ES-I3 (cell line): ENCODE measurements around the gene ZDHHC19.

Experiments used
- H3K36me3 ChIP-seq: 2 replicates; pipeline ENCODE4 v1.6.1; 2013; ENCODE audit warnings: mild to moderate bottlenecking, low read length, control low read depth, moderate library complexity; ENCODE audit not compliant: insufficient read depth
- H3K4me1 ChIP-seq: 2 replicates; pipeline ENCODE4 v1.6.1; 2013; ENCODE audit warnings: mild to moderate bottlenecking, control low read depth, low read length; ENCODE audit not compliant: insufficient read depth
- H3K9ac ChIP-seq: 2 replicates; pipeline ENCODE4 v1.6.1; 2013; ENCODE audit warnings: low read depth, mild to moderate bottlenecking, low read length, moderate library complexity
- H3K9me3 ChIP-seq: 2 replicates; pipeline ENCODE4 v1.6.1; 2013; ENCODE audit warnings: mild to moderate bottlenecking, low read length, moderate library complexity; ENCODE audit not compliant: control insufficient read depth, insufficient read depth

The ZDHHC19 gene

DNA sequence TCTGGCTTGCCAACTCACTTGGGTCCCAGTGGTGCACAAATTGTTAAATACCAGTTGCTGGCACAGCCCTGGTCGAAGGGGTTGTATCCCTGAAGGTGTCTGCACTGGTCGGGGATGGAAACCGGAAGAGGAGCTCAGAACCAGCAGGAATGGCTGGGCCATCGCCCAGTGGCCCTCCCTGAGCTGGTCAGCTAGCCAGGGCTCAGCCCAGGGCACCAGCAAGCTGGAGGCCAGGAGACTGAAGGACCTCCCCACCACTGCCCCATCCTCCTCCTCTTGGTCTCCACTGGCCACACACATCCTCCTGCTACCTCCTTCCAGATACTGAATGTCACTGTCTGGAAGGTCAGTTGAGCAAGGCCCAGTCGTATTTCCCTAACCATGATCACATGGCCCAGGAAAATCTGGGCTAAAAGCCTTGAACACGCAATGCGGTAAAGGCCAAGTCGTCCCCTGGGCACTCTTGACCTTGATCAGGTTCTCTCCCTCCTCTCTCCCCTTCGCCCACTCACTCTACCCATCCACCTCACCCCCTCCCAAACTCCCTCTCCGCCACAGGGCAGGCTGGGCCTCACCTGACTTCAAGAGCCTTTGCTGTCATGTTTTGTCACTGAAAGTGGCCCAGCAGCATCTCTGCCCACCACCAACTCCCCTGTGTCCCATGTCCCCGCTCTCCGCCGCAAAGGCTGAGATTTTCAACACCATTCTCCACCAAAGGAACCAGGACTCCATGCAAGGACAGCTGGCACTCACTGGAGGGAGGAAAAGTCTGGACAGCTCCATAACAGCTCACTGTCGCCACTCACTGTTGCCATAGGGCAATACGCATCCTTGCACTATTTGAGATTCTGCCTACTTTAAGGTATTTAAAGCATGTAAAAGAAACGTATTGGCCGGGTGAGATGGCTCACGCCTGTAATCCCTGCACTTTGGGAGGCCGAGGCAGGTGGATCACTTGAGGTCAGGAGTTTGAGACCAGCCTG is 12.1 kb downstream of the ZDHHC19 start:
- Histone ChIP-seq H3K36me3 (no peaks in the 10 kb centered on the region), H3K9me3 (no peaks in the 10 kb centered on the region), H3K9ac (no peak overlapping the region), H3K4me1 (no peaks in the 10 kb centered on the region; the same call in 1 of the 2 replicates)

DNA sequence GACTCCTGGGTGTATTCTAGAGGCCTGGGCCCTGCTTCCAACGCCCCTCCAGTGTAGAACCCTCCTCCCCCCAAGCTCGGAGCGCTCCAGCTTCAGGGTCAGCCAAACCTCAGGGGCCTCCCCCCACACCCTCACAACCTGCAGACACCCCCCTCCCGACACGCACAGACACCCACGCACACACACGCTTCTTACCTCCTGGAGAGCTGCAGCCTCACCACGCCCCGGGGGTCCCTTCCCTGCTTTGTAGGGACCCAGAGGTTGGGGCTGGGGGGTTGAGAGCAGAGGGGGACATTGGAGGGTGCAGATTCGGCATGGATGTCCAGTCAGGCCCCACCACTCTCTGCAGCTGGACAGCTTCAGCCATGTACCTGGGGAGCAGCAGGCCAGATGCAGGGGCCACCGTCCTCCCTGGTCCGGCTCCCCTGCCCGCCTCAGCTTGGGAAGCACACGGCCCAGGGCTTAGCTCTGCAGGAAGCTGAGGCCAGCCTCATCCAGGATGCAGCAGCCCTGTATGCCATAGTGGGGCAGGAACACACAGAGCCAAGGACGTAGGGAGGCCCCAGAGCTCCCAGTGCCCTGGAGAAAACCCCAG is 13.0 kb downstream of the ZDHHC19 start:
- Histone ChIP-seq H3K9me3 (no peaks in the 10 kb centered on the region), H3K9ac (no peak overlapping the region), H3K4me1 (no peaks in the 10 kb centered on the region; the same call in 1 of the 2 replicates), H3K36me3 (no peaks in the 10 kb centered on the region)

DNA sequence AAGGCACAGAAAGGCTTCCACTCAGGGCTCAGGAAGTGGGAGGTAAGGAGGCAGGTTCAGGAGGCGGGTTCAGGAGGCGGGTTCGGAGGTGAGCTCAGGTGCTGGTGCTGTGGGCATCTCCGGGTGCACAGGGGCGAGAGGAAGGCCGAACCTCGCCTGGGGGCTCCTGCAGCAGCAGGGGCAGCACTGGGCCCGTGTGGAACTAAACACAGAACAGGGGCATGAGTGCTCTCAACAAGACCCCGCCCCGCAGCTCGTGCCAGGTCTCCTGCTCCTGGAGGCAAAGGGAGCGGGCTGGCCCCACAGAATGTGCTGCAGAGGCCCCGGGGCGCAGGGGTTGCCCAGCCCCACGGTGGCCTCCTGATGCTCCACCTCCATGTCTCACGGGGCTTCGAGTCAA is 13.7 kb downstream of the ZDHHC19 start:
- Histone ChIP-seq H3K9me3 (no peaks in the 10 kb centered on the region), H3K4me1 (peaks cover 3% of the 10 kb centered on the region; the same call in 1 of the 2 replicates), H3K9ac (no peak overlapping the region), H3K36me3 (no peaks in the 10 kb centered on the region)

DNA sequence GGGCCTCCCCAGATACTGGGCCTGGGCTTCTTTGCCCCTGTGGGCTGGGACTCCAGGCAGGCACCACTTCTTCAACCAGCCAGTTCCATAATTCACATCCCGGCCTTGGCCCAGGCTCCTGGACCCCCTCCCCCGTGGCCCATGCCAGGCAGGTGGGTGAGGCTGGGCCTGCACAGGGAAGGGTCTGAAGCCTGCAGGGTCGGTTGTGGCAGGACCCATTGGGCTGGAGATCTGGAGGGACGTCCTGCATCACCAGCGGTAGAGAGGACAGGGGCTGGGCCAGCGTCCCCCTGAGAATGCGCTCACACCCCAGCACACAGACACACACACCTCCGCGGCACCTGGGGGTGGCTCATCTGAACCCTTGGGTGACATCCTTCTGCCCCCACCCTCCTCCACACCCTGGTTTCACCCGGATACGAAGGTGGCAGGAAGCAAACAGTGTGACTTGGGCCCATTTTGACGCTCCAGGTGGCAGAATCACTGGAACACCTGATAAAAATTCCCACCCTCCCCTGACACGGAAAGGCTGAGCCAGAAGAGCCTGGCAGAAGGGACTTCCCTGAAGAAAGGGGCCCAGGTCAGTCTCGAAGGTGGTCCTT is 15.4 kb downstream of the ZDHHC19 start:
- peaks cover 9% of the 10 kb centered on the region; the same call in 1 of the 2 replicates for H3K4me1 ChIP-seq
- H3K9me3 ChIP-seq = no peaks in the 10 kb centered on the region
- no peaks in the 10 kb centered on the region for H3K36me3 ChIP-seq
- H3K9ac ChIP-seq = no peak overlapping the region

DNA sequence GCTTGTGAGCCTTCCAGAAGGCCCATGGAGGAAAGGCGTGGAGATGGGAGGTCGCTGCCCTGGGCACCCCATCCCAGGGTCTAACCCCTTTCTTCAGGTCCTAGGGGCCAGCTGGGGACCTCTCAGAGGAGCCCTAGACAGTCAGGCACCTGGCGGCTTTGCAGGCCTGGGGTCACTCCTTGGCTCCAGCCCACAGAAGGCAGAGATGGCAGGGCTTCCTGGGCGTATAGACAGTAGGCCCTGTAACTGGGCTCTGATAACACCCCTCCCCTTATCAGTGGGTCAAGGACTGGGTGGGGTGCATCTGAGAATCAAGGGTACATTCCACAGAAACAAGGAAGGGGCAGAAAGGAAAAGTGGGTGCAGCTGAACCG is 16.7 kb downstream of the ZDHHC19 start:
- no peak overlapping the region for H3K9ac ChIP-seq
- H3K4me1 ChIP-seq = peaks cover 9% of the 10 kb centered on the region; the same call in 1 of the 2 replicates
- H3K9me3 ChIP-seq = no peaks in the 10 kb centered on the region

DNA sequence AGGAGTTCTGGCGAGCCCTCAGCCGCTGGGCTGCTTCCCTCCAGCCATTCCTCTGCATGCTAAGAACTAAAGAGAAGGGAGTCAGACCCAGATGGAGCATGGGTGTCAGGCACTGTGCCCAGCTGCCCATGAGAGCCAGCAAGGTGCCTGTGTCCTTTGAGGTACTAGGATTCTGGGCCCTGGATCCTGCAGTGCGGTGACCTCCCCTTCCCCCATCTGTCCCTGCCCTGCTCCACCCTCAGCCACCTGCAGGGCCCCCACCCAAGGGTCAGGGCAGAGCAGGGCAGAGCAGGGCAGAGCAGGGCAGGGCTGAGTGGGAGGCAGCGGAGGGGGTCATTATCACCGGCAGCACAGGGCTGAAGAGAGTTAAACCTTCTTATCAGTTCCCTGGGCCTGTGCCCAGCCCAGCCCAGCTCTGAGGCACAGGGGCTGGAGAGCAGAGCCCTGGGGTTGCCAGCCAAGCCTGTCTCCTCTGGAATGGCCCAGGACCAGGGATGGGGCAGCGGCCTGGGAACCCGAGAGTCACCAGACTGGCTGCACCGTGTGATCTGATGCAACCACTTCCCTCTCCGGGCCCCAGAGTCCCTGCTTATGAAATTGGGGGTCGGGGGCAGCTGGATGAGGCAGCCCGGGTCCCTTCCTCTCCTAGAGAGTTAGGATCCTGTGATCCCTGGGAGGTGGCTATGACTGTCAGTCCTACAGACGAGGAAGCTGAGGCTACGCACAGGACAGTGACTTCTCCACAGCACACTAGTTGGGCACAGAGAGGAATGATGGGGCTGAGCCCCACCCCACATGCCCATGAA is 17.3 kb downstream of the ZDHHC19 start:
- no peaks in the 10 kb centered on the region for H3K36me3 ChIP-seq
- no peaks in the 10 kb centered on the region for H3K9me3 ChIP-seq
- H3K4me1 ChIP-seq = peaks cover 9% of the 10 kb centered on the region; the same call in 1 of the 2 replicates
- no peak overlapping the region for H3K9ac ChIP-seq

More for the DNA sequence above, 16.7 kb downstream of the ZDHHC19 start:
- no peaks in the 10 kb centered on the region for H3K36me3 ChIP-seq

DNA sequence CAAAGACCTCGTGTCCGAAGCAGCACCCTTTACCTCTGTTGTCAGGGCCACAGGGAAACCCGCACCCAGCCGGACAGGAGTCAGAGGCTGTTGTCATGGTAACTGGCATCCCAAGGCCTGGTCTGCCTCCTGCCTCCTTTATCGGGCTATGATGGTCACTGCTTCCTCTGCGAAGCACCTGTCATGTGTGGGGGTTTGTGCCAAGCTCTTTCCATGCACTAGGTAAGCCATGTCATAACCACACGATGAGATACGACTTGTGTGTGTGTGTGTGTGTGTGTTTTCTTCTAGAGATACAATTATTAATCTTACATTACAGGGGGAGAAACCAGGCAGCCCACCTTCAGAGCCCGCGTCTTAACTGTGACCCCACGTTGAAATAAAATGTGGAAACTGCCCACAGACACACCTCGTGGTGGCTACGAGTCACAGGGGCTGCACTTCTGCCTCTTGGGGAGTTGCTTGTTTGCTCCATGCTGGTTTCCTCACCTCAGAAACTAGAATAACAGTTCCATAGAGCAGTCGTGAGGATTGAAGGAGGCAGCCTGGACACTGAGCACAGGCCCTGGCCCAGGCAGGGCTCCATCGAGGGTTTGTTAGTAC is 18.0 kb downstream of the ZDHHC19 start:
- no peaks in the 10 kb centered on the region for H3K36me3 ChIP-seq
- peaks cover 9% of the 10 kb centered on the region; the same call in 1 of the 2 replicates for H3K4me1 ChIP-seq
- H3K9ac ChIP-seq = no peak overlapping the region
- no peaks in the 10 kb centered on the region for H3K9me3 ChIP-seq

DNA sequence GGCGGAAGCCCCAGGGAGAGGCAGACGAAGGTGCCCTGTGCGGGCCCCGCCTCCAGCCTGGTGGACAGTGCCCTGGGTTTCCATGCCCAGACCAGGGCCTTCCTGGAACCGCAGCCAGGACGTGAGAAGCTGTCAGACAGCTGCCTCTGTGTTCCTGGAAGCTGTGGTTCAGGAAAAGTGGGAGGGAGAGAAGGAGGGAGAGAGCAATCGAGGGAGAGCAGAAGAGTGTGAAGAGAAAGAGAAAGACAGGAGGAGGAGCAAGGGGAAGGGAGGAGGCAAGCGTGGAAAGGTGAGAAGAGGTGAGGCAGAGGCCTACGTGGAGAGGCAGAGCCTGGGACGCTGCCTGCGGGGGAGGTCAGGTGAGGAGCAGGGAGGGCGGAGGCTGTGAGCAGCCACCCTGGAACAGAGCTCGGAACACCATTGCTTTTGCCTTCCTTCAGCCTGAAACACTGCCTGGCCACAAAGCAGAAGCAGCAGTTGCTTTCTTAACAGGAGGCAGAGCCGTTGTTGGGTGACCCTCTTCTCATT is 18.6 kb downstream of the ZDHHC19 start:
- Histone ChIP-seq H3K9ac (no peak overlapping the region), H3K9me3 (no peaks in the 10 kb centered on the region), H3K36me3 (no peaks in the 10 kb centered on the region), H3K4me1 (peaks cover 9% of the 10 kb centered on the region; the same call in 1 of the 2 replicates)

DNA sequence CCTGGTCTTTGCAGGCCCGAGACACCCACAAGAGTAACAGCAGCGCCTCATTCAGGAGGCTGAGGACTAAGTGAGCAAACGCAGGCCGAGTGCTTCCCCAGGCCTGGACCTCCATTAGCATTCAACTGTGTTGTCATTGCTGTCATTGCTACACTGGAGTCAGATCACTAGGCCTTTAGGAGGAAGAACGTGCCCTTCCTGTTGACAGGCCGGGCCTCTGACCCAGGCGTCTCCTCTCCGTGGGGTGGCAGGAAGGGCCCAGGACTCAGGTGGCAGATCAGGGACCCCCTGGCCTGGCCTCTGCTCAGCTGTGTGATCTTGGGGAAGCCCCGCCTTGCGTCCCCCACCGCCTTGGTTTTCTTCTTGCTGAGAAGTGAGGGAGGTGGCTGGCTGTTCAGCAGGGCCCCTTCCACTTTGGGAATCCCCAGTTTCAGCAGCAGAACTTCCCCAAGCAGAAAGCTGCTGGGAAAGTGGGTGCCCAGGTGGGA is 19.1 kb downstream of the ZDHHC19 start:
- Histone ChIP-seq H3K36me3 (no peaks in the 10 kb centered on the region), H3K9ac (no peak overlapping the region), H3K4me1 (peaks cover 11% of the 10 kb centered on the region; the same call in 1 of the 2 replicates), H3K9me3 (no peaks in the 10 kb centered on the region)

DNA sequence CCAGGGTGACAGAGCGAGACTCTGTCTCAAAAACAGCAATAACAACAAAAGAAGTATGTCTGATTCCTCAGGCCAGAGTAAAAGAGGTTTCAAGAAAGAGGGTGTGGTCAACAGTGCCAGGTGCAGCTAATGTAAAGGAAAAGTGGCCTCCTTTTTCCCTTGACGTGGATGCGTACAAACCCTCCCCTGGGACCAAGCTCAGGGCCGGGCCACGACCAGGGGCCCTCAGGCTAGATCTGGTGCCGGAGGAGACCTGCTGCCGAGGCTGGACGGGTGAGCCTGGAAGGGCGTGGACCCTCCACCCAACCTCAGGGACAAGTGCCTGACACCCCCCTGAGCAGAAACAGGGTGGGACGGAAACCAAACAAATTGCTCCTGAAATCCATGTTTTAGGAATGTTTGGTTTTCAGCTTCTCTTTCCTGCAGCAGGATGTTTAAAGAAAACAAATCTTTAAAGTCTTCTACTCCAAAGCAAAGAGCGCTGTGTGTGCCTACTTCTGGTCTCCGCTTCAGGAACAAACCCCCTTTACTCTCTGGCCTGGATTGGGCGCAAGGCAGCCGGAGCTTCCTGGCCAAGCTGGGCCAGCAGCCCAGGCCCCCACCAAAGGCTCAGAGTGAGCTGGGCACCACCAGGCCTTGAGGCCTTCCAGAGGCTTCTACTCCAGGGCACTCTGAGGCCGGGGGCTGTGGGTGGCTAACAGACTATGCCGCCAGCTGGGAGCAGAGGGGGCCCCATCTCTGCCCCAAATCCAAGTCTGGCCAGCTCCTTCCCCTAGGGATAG is 21.4 kb downstream of the ZDHHC19 start:
- H3K9me3 ChIP-seq = no peaks in the 10 kb centered on the region
- no peak overlapping the region for H3K9ac ChIP-seq
- peaks cover 18% of the 10 kb centered on the region; the same call in 1 of the 2 replicates for H3K4me1 ChIP-seq
- no peaks in the 10 kb centered on the region for H3K36me3 ChIP-seq

DNA sequence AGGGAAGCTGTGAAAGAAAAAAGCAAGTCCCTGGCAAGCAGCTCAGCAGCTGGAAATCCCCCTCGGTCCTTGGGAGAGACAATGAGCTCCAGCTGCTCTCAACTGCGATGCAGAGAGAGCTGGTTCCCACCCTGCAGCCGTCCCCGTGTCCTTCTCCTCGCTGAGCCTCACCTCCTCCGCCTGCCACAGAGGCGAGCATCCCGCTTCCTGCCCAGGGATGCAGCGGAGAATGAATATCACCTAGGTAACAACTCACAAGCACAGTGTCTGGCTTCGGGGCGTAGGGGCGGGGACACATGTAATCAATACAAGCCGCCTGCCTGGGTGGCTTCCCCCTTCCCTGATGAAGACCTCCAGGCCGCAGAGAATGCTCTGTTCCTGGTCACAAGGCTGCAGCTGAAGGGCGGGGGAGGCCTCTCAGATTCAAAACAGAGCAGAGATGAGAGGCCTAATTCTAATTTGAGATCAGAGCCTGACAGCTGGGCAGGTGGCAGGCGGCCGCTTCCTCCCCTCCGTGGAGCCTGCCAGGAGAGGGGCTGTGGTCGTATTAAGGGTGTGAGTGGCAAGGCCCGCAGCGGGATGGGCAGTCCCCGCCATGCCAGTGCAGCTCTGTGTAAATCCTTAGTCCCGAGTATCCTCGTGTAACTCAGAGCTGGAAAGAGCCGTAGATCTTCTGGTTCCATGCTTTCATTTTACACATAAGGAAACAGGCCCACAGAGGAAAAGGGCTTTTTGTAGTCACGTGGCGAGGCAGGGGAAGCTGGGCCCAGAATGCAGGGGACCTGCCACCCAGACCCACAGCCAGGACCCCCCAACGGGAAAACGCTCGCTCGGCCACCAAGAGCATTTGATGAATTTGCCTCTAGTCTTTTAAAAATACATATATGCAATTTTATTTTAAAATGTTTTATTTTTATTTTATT is 24.3 kb downstream of the ZDHHC19 start:
- Histone ChIP-seq H3K9ac (no peak overlapping the region), H3K4me1 (peaks cover 11% of the 10 kb centered on the region; the same call in 1 of the 2 replicates), H3K9me3 (no peaks in the 10 kb centered on the region), H3K36me3 (no peaks in the 10 kb centered on the region)

DNA sequence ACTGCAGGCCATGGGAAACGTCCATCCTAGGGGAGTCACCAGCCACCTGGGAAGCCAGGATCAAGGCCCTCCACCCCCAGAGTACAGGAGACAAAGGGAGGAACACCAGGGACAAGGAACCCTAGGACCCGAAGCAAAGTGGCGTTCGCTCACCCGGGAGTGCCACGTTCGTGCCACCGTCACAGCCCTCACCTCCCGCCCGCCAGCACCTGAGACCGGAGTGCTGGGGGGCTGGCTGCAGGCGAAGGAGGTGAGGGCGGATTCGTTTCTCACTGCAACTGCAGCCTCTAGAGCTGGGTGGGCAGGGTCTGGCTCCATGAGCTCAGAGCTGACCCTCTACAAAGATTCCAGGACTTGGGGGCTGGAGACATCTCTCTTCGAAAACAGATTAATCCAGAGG is 26.3 kb downstream of the ZDHHC19 start:
- no peak overlapping the region for H3K9ac ChIP-seq
- no peaks in the 10 kb centered on the region for H3K9me3 ChIP-seq
- H3K36me3 ChIP-seq = no peaks in the 10 kb centered on the region
- peaks cover 11% of the 10 kb centered on the region; the same call in 1 of the 2 replicates for H3K4me1 ChIP-seq
